Measurements from ENCODE around the gene OSBPL2.

DNA sequence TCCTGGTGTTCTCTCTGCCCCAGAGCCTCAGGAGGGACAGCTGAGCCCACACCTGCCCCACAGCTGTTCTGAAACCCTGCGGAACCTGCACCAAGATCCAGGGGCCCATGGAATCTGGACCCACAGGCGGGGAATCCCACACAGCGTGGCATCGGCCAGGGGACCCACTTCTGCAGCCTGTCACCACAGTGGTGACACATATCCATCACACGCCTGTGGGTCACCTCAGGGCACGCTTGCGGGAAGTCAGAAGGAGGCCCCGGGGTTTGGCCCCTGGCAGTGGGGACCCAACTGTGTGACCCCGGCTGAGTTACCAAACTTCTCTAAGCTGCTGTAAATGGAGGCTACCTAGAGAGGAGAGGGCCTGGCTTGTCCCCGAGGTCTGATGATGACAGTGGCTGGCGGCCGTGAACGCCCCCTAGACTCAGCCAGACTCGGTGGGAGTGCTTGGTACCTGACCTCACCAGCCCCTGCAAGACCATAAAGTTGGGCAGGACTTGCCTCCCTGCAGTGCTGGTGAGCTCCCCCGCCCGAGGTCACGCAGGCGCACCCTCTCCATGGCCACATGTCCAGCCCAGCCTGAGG, 16.0 kb upstream of the OSBPL2 start:
- TF ChIP-seq, protein P1, sequence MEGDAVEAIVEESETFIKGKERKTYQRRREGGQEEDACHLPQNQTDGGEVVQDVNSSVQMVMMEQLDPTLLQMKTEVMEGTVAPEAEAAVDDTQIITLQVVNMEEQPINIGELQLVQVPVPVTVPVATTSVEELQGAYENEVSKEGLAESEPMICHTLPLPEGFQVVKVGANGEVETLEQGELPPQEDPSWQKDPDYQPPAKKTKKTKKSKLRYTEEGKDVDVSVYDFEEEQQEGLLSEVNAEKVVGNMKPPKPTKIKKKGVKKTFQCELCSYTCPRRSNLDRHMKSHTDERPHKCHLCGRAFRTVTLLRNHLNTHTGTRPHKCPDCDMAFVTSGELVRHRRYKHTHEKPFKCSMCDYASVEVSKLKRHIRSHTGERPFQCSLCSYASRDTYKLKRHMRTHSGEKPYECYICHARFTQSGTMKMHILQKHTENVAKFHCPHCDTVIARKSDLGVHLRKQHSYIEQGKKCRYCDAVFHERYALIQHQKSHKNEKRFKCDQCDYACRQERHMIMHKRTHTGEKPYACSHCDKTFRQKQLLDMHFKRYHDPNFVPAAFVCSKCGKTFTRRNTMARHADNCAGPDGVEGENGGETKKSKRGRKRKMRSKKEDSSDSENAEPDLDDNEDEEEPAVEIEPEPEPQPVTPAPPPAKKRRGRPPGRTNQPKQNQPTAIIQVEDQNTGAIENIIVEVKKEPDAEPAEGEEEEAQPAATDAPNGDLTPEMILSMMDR (conservative IDR thresholded peaks at IDR 0.05; ENCODE audit: low read depth, low read length) = no peak
- no peak for TF ChIP-seq EZH2 (IDR thresholded peaks at IDR 0.05; ENCODE audit: borderline replicate concordance, low read depth, low read length, poor library complexity, severe bottlenecking)
